Vagina (tissue), 2 donors: ENCODE measurements around the gene TACR3.

Experiments used
- CTCF ChIP-seq, 3 experiments: fragments of 450-650 bp in 2 of 3; fragments of 200-600 bp in 1 of 3; sonication (generic) in 1 of 3; IDR thresholded peaks; one replicate each; pipeline ENCODE4 v1.5.1; 2017 to 2019; ENCODE audit warnings: antibody characterized with exemption in 3 of 3, mild to moderate bottlenecking in 2 of 3, moderate library complexity in 2 of 3
- POLR2AphosphoS5 ChIP-seq, 2 donors: sonication (generic); formaldehyde crosslinking; IDR thresholded peaks; one replicate each; pipeline ENCODE4 v1.9.0; 2017; ENCODE audit warnings: antibody characterized with exemption in 2 of 2, mild to moderate bottlenecking in 2 of 2, low read depth in 1 of 2; ENCODE audit not compliant: insufficient read depth in 1 of 2

- TF ChIP-seq POLR2AphosphoS5 (IDR thresholded peaks at IDR 0.05; ENCODE audit: insufficient read depth in 1 of 2, low read depth in 1 of 2) (no peak), CTCF (IDR thresholded peaks at IDR 0.05) (no peak)
Measured at GRCh38 chr4:103591841-103592240, 127.9 kb downstream of the TACR3 start.
